GM18858 (cell line): ENCODE data around the gene EFNB3.

ENCODE experiments used
- ATAC-seq: cut with Tn5 transposase; IDR thresholded peaks from one replicate; pipeline ENCODE4 v1.9.1; 2021; ENCODE audit not compliant: unreplicated experiment

The EFNB3 gene

GRCh38 chr17:7704601-7705268 is at the start of gene EFNB3:
Gene EFNB3, plus strand, starts transcription at chr17:7705202. Its CDS starts 397 bp downstream, at chr17:7705599.
- no peak for ATAC-seq

GRCh38 chr17:7655541-7655840 is 49.5 kb upstream of the EFNB3 start:
- no peak for ATAC-seq

- no peak for ATAC-seq
Measured at GRCh38 chr17:7656958-7657609, 47.9 kb upstream of the EFNB3 start.

- no peak for ATAC-seq
Measured at GRCh38 chr17:7667656-7668406, 37.2 kb upstream of the EFNB3 start.

- no peak for ATAC-seq
Measured at GRCh38 chr17:7668482-7668881, 36.5 kb upstream of the EFNB3 start.

GRCh38 chr17:7673239-7673638 is 31.8 kb upstream of the EFNB3 start:
- no peak for ATAC-seq

GRCh38 chr17:7674934-7675333 is 30.1 kb upstream of the EFNB3 start:
- no peak for ATAC-seq

GRCh38 chr17:7676533-7676932 is 28.5 kb upstream of the EFNB3 start:
- ATAC-seq, result no peak

- ATAC-seq, result no peak
Measured at GRCh38 chr17:7677388-7678067, 27.5 kb upstream of the EFNB3 start.

- ATAC-seq, result no peak
Measured at GRCh38 chr17:7684851-7685532, 20.0 kb upstream of the EFNB3 start.

GRCh38 chr17:7685533-7686221 is 19.3 kb upstream of the EFNB3 start:
- peak; percentile 40 for ATAC-seq

- peak; percentile 42 for ATAC-seq
Measured at GRCh38 chr17:7686222-7687071, 18.6 kb upstream of the EFNB3 start.

- ATAC-seq, result no peak
Measured at GRCh38 chr17:7687072-7687907, 17.7 kb upstream of the EFNB3 start, which contains the start of gene TP53. Gene TP53, minus strand, starts transcription at chr17:7687490. Its CDS starts 10,896 bp downstream, at chr17:7676594.

- ATAC-seq, result peak; percentile 53
Measured at GRCh38 chr17:7687908-7688807, 16.8 kb upstream of the EFNB3 start, which contains the start of gene WRAP53. Gene WRAP53, plus strand, starts transcription at chr17:7688477. Its CDS starts 172 bp downstream, at chr17:7688649.

- no peak for ATAC-seq
Measured at GRCh38 chr17:7688808-7689316, 16.1 kb upstream of the EFNB3 start.

GRCh38 chr17:7695586-7695985 is 9.4 kb upstream of the EFNB3 start:
- ATAC-seq, result no peak
